AG04449 (cell line): ENCODE data around the gene LRP1.

ENCODE experiments used
- CTCF ChIA-PET: fragments of 350-600 bp; formaldehyde crosslinking; extraction: SDS; loops from one replicate; lab custom pipeline; 2021; ENCODE audit warnings: antibody characterized with exemption; lab: Yijun Ruan, JAX
- POLR2A ChIA-PET: fragments of 400-600, 350-600 bp; formaldehyde crosslinking; extraction: SDS; loops from one replicate; lab custom pipeline; 2020; ENCODE audit warnings: antibody characterized with exemption, inconsistent platforms; lab: Yijun Ruan, JAX
- DNase-seq: peaks from one replicate; pipeline ENCODE4 v3.0.0-alpha.2; 2010; ENCODE audit warnings: low read depth, low spot score
- H3K4me3 ChIP-seq: 2 replicates; pipeline ENCODE4 v1.5.1; 2011; ENCODE audit warnings: low read depth, mild to moderate bottlenecking, control low read depth, low read length
- CTCF ChIP-seq: IDR thresholded peaks from one replicate; pipeline ENCODE4 v1.5.1; 2011; ENCODE audit warnings: mild to moderate bottlenecking, moderate library complexity, low read length, control low read depth, inconsistent platforms; ENCODE audit not compliant: insufficient read depth; ENCODE audit errors: missing control alignments

LRP1 gene

GRCh38 chr12:57151741-57152630, 23.7 kb downstream of the LRP1 start:
- CTCF ChIA-PET: interaction anchor here (1.0 to 8.3 kb wide), 7 partner anchors 16 to 83 kb away, joined by 3 to 67 read pairs (median 4); no protein-coding TSS in a partner anchor
- no peak for DNase-seq
- no peak for TF ChIP-seq CTCF
- peak overlapping the region; percentile 6; the same call in 1 of the 2 replicates for H3K4me3 ChIP-seq
- POLR2A ChIA-PET: interaction anchor here (0.6 to 1.4 kb wide), 9 partner anchors 9 to 212 kb away, joined by 3 to 7 read pairs (median 4); partner anchors contain the start of gene SHMT2

- H3K4me3 ChIP-seq: no peak overlapping the region
- TF ChIP-seq CTCF: no peak
- CTCF ChIA-PET: interaction anchor here (1.0 to 8.3 kb wide), 7 partner anchors 16 to 83 kb away, joined by 3 to 67 read pairs (median 4); no protein-coding TSS in a partner anchor
- POLR2A ChIA-PET: interaction anchor here (0.7 to 1.4 kb wide), 8 partner anchors 16 to 77 kb away, joined by 3 to 7 read pairs (median 4); partner anchors contain the start of gene SHMT2
- DNase-seq: no peak
These were observed 24.4 kb downstream of the LRP1 start for GRCh38 chr12:57152639-57153038.

GRCh38 chr12:57153415-57153997, 25.2 kb downstream of the LRP1 start:
- H3K4me3 ChIP-seq: no peak overlapping the region
- DNase-seq: no peak
- TF ChIP-seq CTCF: no peak
- POLR2A ChIA-PET: interaction anchor here (1.0 kb wide), 1 partner anchor 21 kb away, joined by 3 read pairs; no protein-coding TSS in a partner anchor
- CTCF ChIA-PET: interaction anchor here (1.1 to 8.3 kb wide), 5 partner anchors 15 to 41 kb away, joined by 4 to 67 read pairs (median 12); no protein-coding TSS in a partner anchor

- ChIA-PET POLR2A (no interaction called here), CTCF (interaction anchor here (1.1 to 8.3 kb wide), 4 partner anchors 19 to 42 kb away, joined by 5 to 67 read pairs (median 13); no protein-coding TSS in a partner anchor)
- DNase-seq: no peak
- no peak for TF ChIP-seq CTCF
- H3K4me3 ChIP-seq: no peak overlapping the region
These were observed 25.8 kb downstream of the LRP1 start for GRCh38 chr12:57154076-57154475.

GRCh38 chr12:57154804-57155434, 26.6 kb downstream of the LRP1 start:
- TF ChIP-seq CTCF: no peak
- H3K4me3 ChIP-seq: no peak overlapping the region
- DNase-seq: no peak
- ChIA-PET CTCF (interaction anchor here (1.1 to 8.3 kb wide), 3 partner anchors 21 to 43 kb away, joined by 5 to 67 read pairs (median 14); no protein-coding TSS in a partner anchor), POLR2A (interaction anchor here (0.6 kb wide), 1 partner anchor 43 kb away, joined by 3 read pairs; no protein-coding TSS in a partner anchor)
